ENCODE data around the gene QPRT. TPM values are rescaled to one million over a fixed set of nuclear protein-coding genes. Genes with fewer than 3 reads are reported as not detected.
"Not testable (repeated sequence)": the region's sequence is repeated elsewhere in the genome, so short reads cannot be mapped to it uniquely, and the experiment has no call there.

The QPRT gene
- total RNA-seq, 5 donors from 2014 or later (not counting 1 experiment from before 2014, with no cell fraction given): 1.4 to 2.5 (median 2.1) TPM

DNA sequence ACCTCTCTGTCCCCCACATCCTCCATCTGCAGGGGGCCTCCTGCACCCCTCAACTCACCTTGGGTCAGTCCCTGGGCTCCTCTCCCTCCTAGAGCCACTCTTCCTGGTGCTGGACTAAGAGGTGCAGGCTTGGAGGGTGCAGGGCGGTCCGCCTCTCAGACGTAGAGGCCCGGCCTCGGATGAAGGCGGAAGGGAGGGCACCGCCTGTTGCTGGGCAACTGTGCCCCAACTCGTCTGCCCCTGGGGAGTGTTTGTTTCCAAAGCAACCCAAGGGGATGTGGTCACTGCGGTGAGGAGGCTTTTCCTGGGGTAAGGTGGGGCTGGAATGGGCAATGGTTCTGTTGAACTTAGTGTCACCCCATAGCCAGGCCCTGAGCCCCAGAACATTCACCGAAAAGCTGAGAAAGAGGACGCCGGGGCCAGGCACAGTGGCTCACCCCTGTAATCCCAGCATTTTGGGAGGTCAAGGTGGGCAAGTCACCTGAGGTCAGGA lies 66.9 kb downstream of the QPRT start, which contains the start of gene C16orf54:
Gene C16orf54, minus strand, starts transcription at position 138 of the 493 bp plus-strand sequence. CDS start 1,039 bp downstream, outside the sequence.
- H3K4me1 ChIP-seq (ENCODE audit: control insufficient read depth in 1 of 2, extremely low read depth in 1 of 2, insufficient read depth in 2 of 2, low read length in 2 of 2): peaks cover 44 to 74% of the 10 kb centered on the region in 2 experiments
- ChIA-PET CTCF (interaction anchor here (0.6 to 3.3 kb wide), 4 partner anchors 44 to 70 kb away, joined by 3 to 15 read pairs (median 10); partner anchors contain the start of genes KIF22 (in 1 of the 2) and PAGR1 (in 1 of the 2)), POLR2A (interaction anchor here (0.6 to 1.0 kb wide), 7 partner anchors 8 to 70 kb away, joined by 3 to 12 read pairs (median 4); partner anchors contain the start of genes KIF22 (in 1 of the 2) and PAGR1 (in 1 of the 2))
- H3K27me3 Mint-ChIP-seq: peaks cover 0 to 2% of the 10 kb centered on the region in 2 donors
- peaks cover 12 to 44% of the 10 kb centered on the region in 2 donors for H3K36me3 ChIP-seq (ENCODE audit: control insufficient read depth in 2 of 2, extremely low read depth in 1 of 2, insufficient read depth in 1 of 2, low read length in 1 of 2)
- H3K27ac Mint-ChIP-seq: peak within 1 kb of the TSS; percentile 98 to 99
- H3K27ac ChIP-seq (ENCODE audit: low read length): peak within 1 kb of the TSS; percentile 98
- no peaks in the 10 kb centered on the region for H3K9me3 Mint-ChIP-seq
- H3K27me3 ChIP-seq (replicated peaks in 1 of 2; ENCODE audit: control insufficient read depth in 2 of 2, extremely low read depth in 1 of 2, insufficient read depth in 2 of 2, low read length in 1 of 2): no peaks in the 10 kb centered on the region
- H3K4me3 ChIP-seq (ENCODE audit: control insufficient read depth in 1 of 2, extremely low read depth in 1 of 2, low read length in 1 of 2): peak within 1 kb of the TSS; percentile 80 to 94
- H3K4me3 Mint-ChIP-seq: peak within 1 kb of the TSS; percentile 98 to 99 (median 98)
- peak; percentile 86 to 97 (median 94) for DNase-seq
- peak; percentile 83 to 89 (median 86) for ATAC-seq (replicated peaks in 1 of 4)
- H3K9me3 ChIP-seq: no peaks in the 10 kb centered on the region
- 0% methylated on average over 9 of the region's 12 CpGs for WGBS (ENCODE audit: insufficient coverage)
- peaks cover 52% of the 10 kb centered on the region for H3K36me3 Mint-ChIP-seq
- H3K4me1 Mint-ChIP-seq: peaks cover 64 to 70% (median 65%) of the 10 kb centered on the region in 3 donors

DNA sequence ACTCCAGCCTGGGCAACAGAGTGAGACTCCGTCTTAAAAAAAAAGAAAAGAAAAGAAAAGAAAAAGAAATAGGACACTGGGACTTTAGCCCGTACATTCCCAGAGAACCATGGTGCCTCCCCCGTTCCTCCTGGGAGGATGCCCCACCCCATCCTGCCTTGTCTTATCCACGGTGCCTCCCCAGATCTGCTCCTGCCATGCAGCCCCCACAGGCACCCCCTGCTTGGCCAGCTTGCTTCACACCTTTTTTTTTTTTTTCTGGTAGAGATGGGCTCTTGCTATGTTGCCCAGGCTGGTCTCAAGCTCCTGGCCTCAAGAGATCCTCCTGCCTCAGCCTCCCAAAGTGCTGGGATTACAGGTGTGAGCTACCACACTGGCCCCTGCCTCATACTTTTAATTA lies 67.5 kb downstream of the QPRT start:
- Histone ChIP-seq H3K36me3 (ENCODE audit: control insufficient read depth in 2 of 2, extremely low read depth in 1 of 2, insufficient read depth in 1 of 2, low read length in 1 of 2) (peaks cover 12 to 41% of the 10 kb centered on the region in 2 donors), H3K4me1 (ENCODE audit: control insufficient read depth in 1 of 2, extremely low read depth in 1 of 2, insufficient read depth in 2 of 2, low read length in 2 of 2) (peaks cover 38 to 68% of the 10 kb centered on the region in 2 experiments), H3K4me3 (ENCODE audit: control insufficient read depth in 1 of 2, extremely low read depth in 1 of 2, low read length in 1 of 2) (peak overlapping the region; percentile 80 to 94), H3K27ac (ENCODE audit: low read length) (peak overlapping the region; percentile 98)
- Mint-ChIP-seq H3K4me1 (peaks cover 58 to 66% (median 59%) of the 10 kb centered on the region in 3 donors), H3K27ac (peak overlapping the region; percentile 98 to 99), H3K4me3 (peak overlapping the region; percentile 98 to 99 (median 98)), H3K36me3 (peaks cover 46% of the 10 kb centered on the region)
- not testable (repeated sequence) for H3K27me3 ChIP-seq (replicated peaks in 1 of 2; ENCODE audit: control insufficient read depth in 2 of 2, extremely low read depth in 1 of 2, insufficient read depth in 2 of 2, low read length in 1 of 2); ATAC-seq (replicated peaks in 1 of 4); H3K27me3 Mint-ChIP-seq; H3K9me3 ChIP-seq; H3K9me3 Mint-ChIP-seq
- CTCF ChIA-PET: interaction anchor here (0.6 to 3.3 kb wide), 4 partner anchors 44 to 69 kb away, joined by 3 to 15 read pairs (median 10); partner anchors contain the start of genes KIF22 (in 1 of the 2) and PAGR1 (in 1 of the 2)
- WGBS (ENCODE audit: insufficient coverage): 24% methylated on average over 2 of the region's 4 CpGs
- DNase-seq: peak in 1 of 35 experiments; percentile 45
- POLR2A ChIA-PET: interaction anchor here (0.6 to 1.0 kb wide), 9 partner anchors 7 to 69 kb away, joined by 3 to 12 read pairs (median 5); partner anchors contain the start of genes KIF22 (in 2 of the 2) and PAGR1 (in 1 of the 2)

Other genes starting within 250 kb of the QPRT start
- gene BOLA2, start 224.8 kb upstream of the QPRT start, total RNA-seq: 10 to 100 TPM in 2 of 5 donors, 1 to 10 TPM in 3; 3.4 to 15.5 (median 9.1) TPM
- 10 to 100 TPM; 13.5 to 38.4 (median 31.9) TPM for gene SLX1B, start 224.6 kb upstream of the QPRT start, total RNA-seq
- gene SULT1A4, start 219.3 kb upstream of the QPRT start, total RNA-seq: 1 to 10 TPM; 1.1 to 4.4 (median 3.5) TPM
- gene NPIPB12, start 172.8 kb upstream of the QPRT start, total RNA-seq: 100 to 1,000 TPM in 3 of 5 donors, 10 to 100 TPM in 2; 71.0 to 138 (median 102) TPM
- 100 to 1,000 TPM; 124 to 172 (median 161) TPM for gene SPN, start 15.9 kb upstream of the QPRT start, total RNA-seq
- 100 to 1,000 TPM; 122 to 194 (median 142) TPM for gene C16orf54, start 66.8 kb downstream of the QPRT start, total RNA-seq
- under 1 TPM in 2 of 5 donors, not detected in 3; 0.09 to 0.15 TPM for gene ZG16, start 99.1 kb downstream of the QPRT start, total RNA-seq
- gene KIF22, start 111.6 kb downstream of the QPRT start, total RNA-seq: 10 to 100 TPM; 84.1 to 95.2 (median 84.9) TPM
- gene MAZ, start 127.3 kb downstream of the QPRT start, total RNA-seq: 100 to 1,000 TPM; 240 to 326 (median 305) TPM
- 1 to 10 TPM; 2.4 to 7.9 (median 4.4) TPM for gene PRRT2, start 133.0 kb downstream of the QPRT start, total RNA-seq
- gene PAGR1, start 137.0 kb downstream of the QPRT start, total RNA-seq: 10 to 100 TPM; 16.0 to 47.2 (median 40.6) TPM
- gene MVP, start 141.3 kb downstream of the QPRT start, total RNA-seq: 100 to 1,000 TPM; 140 to 173 (median 158) TPM
- 10 to 100 TPM; 37.1 to 87.0 (median 79.7) TPM for gene CDIPT, start 184.0 kb downstream of the QPRT start, total RNA-seq
- gene SEZ6L2, start 220.4 kb downstream of the QPRT start, total RNA-seq: under 1 TPM in 3 of 5 donors, not detected in 2; 0.16 to 0.82 (median 0.47) TPM
- gene ASPHD1, start 221.3 kb downstream of the QPRT start, total RNA-seq: not detected
- 10 to 100 TPM; 48.4 to 87.3 (median 79.1) TPM for gene KCTD13, start 247.0 kb downstream of the QPRT start, total RNA-seq

Data from T-cell (primary cell).